NCI-H1048 (cell line): ENCODE measurements around the gene MOCOS.
"Not testable (repeated sequence)": the region's sequence is repeated elsewhere in the genome, so short reads cannot be mapped to it uniquely, and the experiment has no call there.

ENCODE experiments used
- DNase-seq: peaks from one replicate; lab custom pipeline; 2025; lab: John Stamatoyannopoulos, UW

MOCOS gene

GRCh38 chr18:36201765-36202164 lies 14.5 kb downstream of the MOCOS start:
- DNase-seq = no peak

- no peak for DNase-seq
Measured at GRCh38 chr18:36203360-36203895, 16.1 kb downstream of the MOCOS start.

- DNase-seq = no peak
Measured at GRCh38 chr18:36205166-36205565, 17.9 kb downstream of the MOCOS start.

- no peak for DNase-seq
Measured at GRCh38 chr18:36207303-36207702, 20.0 kb downstream of the MOCOS start.

- DNase-seq = not testable (repeated sequence)
Measured at GRCh38 chr18:36207969-36208368, 20.7 kb downstream of the MOCOS start.

- DNase-seq = no peak
Measured at GRCh38 chr18:36211612-36212065, 24.3 kb downstream of the MOCOS start.

- no peak for DNase-seq
Measured at GRCh38 chr18:36212301-36213171, 25.2 kb downstream of the MOCOS start.

- no peak for DNase-seq
Measured at GRCh38 chr18:36214811-36215210, 27.5 kb downstream of the MOCOS start.

GRCh38 chr18:36215577-36215976 lies 28.3 kb downstream of the MOCOS start:
- no peak for DNase-seq

- DNase-seq = no peak
Measured at GRCh38 chr18:36217348-36217747, 30.1 kb downstream of the MOCOS start.

GRCh38 chr18:36229188-36229587 lies 41.9 kb downstream of the MOCOS start:
- no peak for DNase-seq

GRCh38 chr18:36240510-36240909 lies 53.2 kb downstream of the MOCOS start:
- DNase-seq = not testable (repeated sequence)

- DNase-seq = no peak
Measured at GRCh38 chr18:36241831-36242230, 54.5 kb downstream of the MOCOS start.

GRCh38 chr18:36247036-36247435 lies 59.7 kb downstream of the MOCOS start:
- no peak for DNase-seq

GRCh38 chr18:36249392-36249791 lies 62.1 kb downstream of the MOCOS start:
- DNase-seq = no peak

GRCh38 chr18:36250827-36251226 lies 63.5 kb downstream of the MOCOS start:
- DNase-seq = no peak

- no peak for DNase-seq
Measured at GRCh38 chr18:36255072-36255698, 67.9 kb downstream of the MOCOS start.

GRCh38 chr18:36256094-36256493 lies 68.8 kb downstream of the MOCOS start:
- DNase-seq = no peak

- no peak for DNase-seq
Measured at GRCh38 chr18:36262971-36263370, 75.7 kb downstream of the MOCOS start.

- no peak for DNase-seq
Measured at GRCh38 chr18:36264283-36264682, 77.0 kb downstream of the MOCOS start.

- DNase-seq = no peak
Measured at GRCh38 chr18:36265015-36265414, 77.7 kb downstream of the MOCOS start.

- no peak for DNase-seq
Measured at GRCh38 chr18:36269157-36269556, 81.9 kb downstream of the MOCOS start.

GRCh38 chr18:36271153-36271552 lies 83.9 kb downstream of the MOCOS start:
- DNase-seq = no peak
